Measurements from ENCODE around the gene PDX1.

Gene PDX1

GRCh38 chr13:27955014-27955591 is 35.3 kb downstream of the PDX1 start (continued):
- no peak for TF ChIP-seq ZNF280D (tag by site-specific recombination; IDR thresholded peaks at IDR 0.05)
- no peak for TF ChIP-seq PRDM2 (tag by site-specific recombination; IDR thresholded peaks at IDR 0.05; ENCODE audit: borderline replicate concordance)
- no peak for TF ChIP-seq ZBTB11 (tag by site-specific recombination; conservative IDR thresholded peaks at IDR 0.05; ENCODE audit: low read depth)
- TF ChIP-seq CTCF (tag by site-specific recombination; IDR thresholded peaks at IDR 0.05) = no peak

- no peaks in the 10 kb centered on the region for H3K9me3 ChIP-seq (ENCODE audit: control insufficient read depth, insufficient read depth, low read depth, low read length)
- H3K27ac ChIP-seq (ENCODE audit: extremely low read depth, low read depth, low read length) = no peak overlapping the region
- POLR2A ChIA-PET = interaction anchor here (0.6 kb wide), 1 partner anchor 197 kb away, joined by 4 read pairs; no protein-coding TSS in a partner anchor
- H3K4me1 ChIP-seq (ENCODE audit: control insufficient read depth, insufficient read depth, low read length) = no peaks in the 10 kb centered on the region; the same call in 1 of the 2 replicates
- no peak overlapping the region for H3K4me3 ChIP-seq (ENCODE audit: low read depth, low read length)
- peaks cover 0 to 15% of the 10 kb centered on the region in 2 experiments; a peak in 1 of 3 replicates for H3K36me3 ChIP-seq (ENCODE audit: control insufficient read depth in 2 of 2, insufficient read depth in 1 of 2, low read length in 2 of 2)
- CTCF ChIA-PET = interaction anchor here (1.2 to 13.6 kb wide), 3 partner anchors 88 to 595 kb away, joined by 6 to 206 read pairs (median 7); no protein-coding TSS in a partner anchor
- no peak for TF ChIP-seq BCL6B (tag by site-specific recombination; IDR thresholded peaks at IDR 0.05)
- TF ChIP-seq PRDM4 (tag by site-specific recombination; IDR thresholded peaks at IDR 0.05) = no peak
- no peak; the same call in 1 of the 2 replicates for TF ChIP-seq PRDM6 (tag by site-specific recombination; IDR thresholded peaks at IDR 0.05)
- no peak for TF ChIP-seq ZNF544 (tag by site-specific recombination; IDR thresholded peaks at IDR 0.05)
- no peak for TF ChIP-seq ZNF629 (tag by site-specific recombination; IDR thresholded peaks at IDR 0.05)
- no peak for TF ChIP-seq ZNF580 (tag by site-specific recombination; IDR thresholded peaks at IDR 0.05)
- no peak for TF ChIP-seq ZNF24 (tag by site-specific recombination; IDR thresholded peaks at IDR 0.05)
- TF ChIP-seq ZNF76 (tag by site-specific recombination; IDR thresholded peaks at IDR 0.05; ENCODE audit: borderline replicate concordance, low read depth) = no peak
Observed at GRCh38 chr13:27956576-27957300, 36.9 kb downstream of the PDX1 start.

Measured in HEK293 (cell line).